CD4-positive, alpha-beta T cell treated with Interleukin-12 subunit alpha and Interleukin-12 subunit beta, for 1 hour (primary cell): ENCODE measurements around the gene MVP.
"Not testable (repeated sequence)": the region's sequence is repeated elsewhere in the genome, so short reads cannot be mapped to it uniquely, and the experiment has no call there.

ENCODE experiments used
- DNase-seq: peaks from one replicate; pipeline ENCODE4 v3.0.0-alpha.2; 2020

MVP gene

GRCh38 chr16:29876594-29877249 lies 56.5 kb downstream of the MVP start:
- DNase-seq = peak; percentile 40

- DNase-seq = peak; percentile 63
These were observed 57.2 kb downstream of the MVP start for GRCh38 chr16:29877266-29877961.

GRCh38 chr16:29878172-29878571 lies 57.9 kb downstream of the MVP start:
- DNase-seq = no peak

- no peak for DNase-seq
These were observed 60.8 kb downstream of the MVP start for GRCh38 chr16:29881050-29881449.

- DNase-seq = no peak
These were observed 63.7 kb downstream of the MVP start for GRCh38 chr16:29883987-29884386.

GRCh38 chr16:29889372-29889771 lies 69.1 kb downstream of the MVP start:
- DNase-seq = not testable (repeated sequence)

- no peak for DNase-seq
These were observed 71.5 kb downstream of the MVP start for GRCh38 chr16:29891525-29892457.

- DNase-seq = no peak
These were observed 72.2 kb downstream of the MVP start for GRCh38 chr16:29892458-29892813.

- DNase-seq = no peak
These were observed 73.3 kb downstream of the MVP start for GRCh38 chr16:29893553-29893952.

- no peak for DNase-seq
These were observed 74.1 kb downstream of the MVP start for GRCh38 chr16:29894352-29894751.

- no peak for DNase-seq
These were observed 76.6 kb downstream of the MVP start for GRCh38 chr16:29896841-29897240.

- no peak for DNase-seq
These were observed 77.1 kb downstream of the MVP start for GRCh38 chr16:29897333-29897732.
